SK-N-MC (cell line): ENCODE measurements around the gene MARCHF4.

Source experiments
- EZH2 ChIP-seq: fragments of 200-600 bp; sonication (generic); IDR thresholded peaks from one replicate; pipeline ENCODE4 v1.6.1; 2017; ENCODE audit warnings: antibody characterized with exemption
- FOXP2 ChIP-seq: optimal IDR thresholded peaks from 2 replicates; pipeline ENCODE3; 2011; ENCODE audit warnings: mild to moderate bottlenecking, moderate library complexity; ENCODE audit not compliant: insufficient read depth; ENCODE audit errors: extremely low read length, control extremely low read depth
- POLR2AphosphoS5 ChIP-seq: IDR thresholded peaks from 2 replicates; pipeline ENCODE4 v1.6.1; 2012; ENCODE audit warnings: mild to moderate bottlenecking, low read depth, low read length, borderline replicate concordance

GRCh38 chr2:216351172-216351925, 20.9 kb downstream of the MARCHF4 start:
- TF ChIP-seq POLR2AphosphoS5 (no peak), FOXP2 (no peak), EZH2 (no peak)
